Neural crest cell (in vitro differentiated cells): ENCODE measurements around the gene RELL2. TPM values are rescaled to one million over a fixed set of nuclear protein-coding genes. Genes with fewer than 3 reads are reported as not detected.
A peak's percentile ranks its signal among the peaks of the same experiment; 100 is the strongest.

Experiments
- DNase-seq: peaks from one replicate; pipeline ENCODE4 v3.0.0; 2021; ENCODE audit warnings: low read depth, mixed read lengths, low spot score
- H3K27ac Mint-ChIP-seq: one replicate; pipeline ENCODE4 v1.8.0; 2021; ENCODE audit warnings: mild to moderate bottlenecking, mixed read lengths; ENCODE audit not compliant: unreplicated experiment
- H3K27me3 Mint-ChIP-seq: 2 replicates; pipeline ENCODE4 v1.8.0; 2021; ENCODE audit warnings: low read depth, mild to moderate bottlenecking, mixed read lengths
- H3K36me3 Mint-ChIP-seq: 2 replicates; pipeline ENCODE4 v1.8.0; 2021; ENCODE audit warnings: low read depth, mild to moderate bottlenecking, mixed read lengths
- H3K4me1 Mint-ChIP-seq: 2 replicates; pipeline ENCODE4 v1.8.0; 2021; ENCODE audit warnings: mixed read lengths
- H3K4me3 Mint-ChIP-seq: one replicate; pipeline ENCODE4 v1.8.0; 2021; ENCODE audit warnings: mild to moderate bottlenecking, mixed read lengths
- H3K9me3 Mint-ChIP-seq: 2 replicates; pipeline ENCODE4 v1.8.0; 2021; ENCODE audit warnings: mixed read lengths
- total RNA-seq: library from RNA; stranded (reverse); gene quantifications from 2 replicates; pipeline ENCODE4 v1.2.1, GENCODE V29; 2021
- TF ChIP-seq, protein P1 (sequence below): fragments of 200-600 bp; sonication (generic); conservative IDR thresholded peaks from 2 replicates; pipeline ENCODE4 v1.5.0; 2021; ENCODE audit warnings: antibody characterized with exemption, mild to moderate bottlenecking

The RELL2 gene
- total RNA-seq, 1 donor from 2014 or later, result 6.9 TPM

DNA sequence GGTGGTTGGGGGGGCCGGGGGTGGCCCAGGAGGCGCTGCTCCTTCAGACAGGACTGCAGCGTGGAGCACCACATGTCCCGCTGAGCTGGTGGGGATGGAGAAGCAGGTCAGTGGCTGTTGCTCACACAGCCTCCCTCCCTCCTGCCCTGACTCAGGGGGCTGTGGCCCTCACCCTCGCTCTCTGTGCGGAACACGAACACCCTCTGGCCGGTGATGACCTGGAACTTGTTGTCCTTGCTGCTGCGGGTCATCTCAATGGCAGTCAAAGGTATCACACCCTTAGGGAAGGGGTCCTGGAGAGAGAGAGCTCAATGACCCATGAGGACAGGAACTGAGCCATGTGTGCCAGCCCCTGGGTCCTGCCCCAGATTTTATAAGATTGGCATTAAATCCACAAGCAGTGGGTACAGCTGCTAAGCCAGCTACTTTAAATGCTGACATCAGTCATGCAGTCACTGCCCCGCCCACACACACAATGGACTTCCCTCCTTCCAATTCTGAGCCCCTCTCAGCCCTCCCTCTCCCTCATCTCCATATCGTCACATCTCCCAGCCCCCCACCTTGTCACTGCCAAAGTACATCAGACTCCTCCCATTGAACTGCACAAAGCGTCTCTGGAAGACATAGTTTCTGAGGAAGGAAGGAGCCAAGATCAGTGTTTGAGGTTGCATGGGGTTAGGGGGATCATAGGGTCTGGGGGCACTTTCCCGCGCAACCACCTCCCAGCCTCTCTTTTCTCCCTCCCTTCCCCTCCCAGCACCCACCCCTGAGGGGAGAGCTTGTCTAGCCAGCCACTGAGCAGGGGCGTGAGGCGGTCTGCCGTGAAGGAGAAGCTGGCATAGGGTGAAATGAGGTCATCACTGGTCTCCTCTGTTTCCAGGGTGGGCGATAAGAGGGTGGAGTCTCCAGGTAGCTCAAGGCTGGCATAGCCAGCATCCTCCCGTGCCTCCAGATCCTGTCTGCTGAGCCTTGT, 36.3 kb downstream of the RELL2 start:
- DNase-seq, result peak; percentile 45

DNA sequence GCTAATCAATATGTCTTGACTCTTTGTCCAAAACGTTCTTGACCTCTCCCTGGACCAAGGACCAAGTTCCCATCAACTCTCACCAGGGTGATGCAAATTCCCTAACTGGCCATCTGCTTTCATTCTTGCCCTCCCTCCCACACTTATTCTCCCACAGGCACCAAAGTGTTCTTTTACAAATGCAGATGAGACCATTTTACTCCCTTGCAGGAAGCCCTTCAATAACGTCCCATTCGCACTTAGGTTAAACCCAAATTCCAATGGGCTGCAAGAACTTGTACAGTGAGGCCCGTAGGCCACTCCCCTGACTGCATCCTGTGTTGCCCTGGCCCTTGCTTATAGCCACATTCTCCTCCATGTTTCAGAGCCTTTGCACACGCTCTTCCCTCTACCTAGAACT, 38.0 kb downstream of the RELL2 start:
- peaks cover 4% of the 10 kb centered on the region for H3K36me3 Mint-ChIP-seq
- H3K9me3 Mint-ChIP-seq, result no peaks in the 10 kb centered on the region
- H3K4me1 Mint-ChIP-seq, result peaks cover 32% of the 10 kb centered on the region
- peak overlapping the region; percentile 20 for H3K4me3 Mint-ChIP-seq
- no peak overlapping the region for H3K27ac Mint-ChIP-seq
- TF ChIP-seq, protein P1, sequence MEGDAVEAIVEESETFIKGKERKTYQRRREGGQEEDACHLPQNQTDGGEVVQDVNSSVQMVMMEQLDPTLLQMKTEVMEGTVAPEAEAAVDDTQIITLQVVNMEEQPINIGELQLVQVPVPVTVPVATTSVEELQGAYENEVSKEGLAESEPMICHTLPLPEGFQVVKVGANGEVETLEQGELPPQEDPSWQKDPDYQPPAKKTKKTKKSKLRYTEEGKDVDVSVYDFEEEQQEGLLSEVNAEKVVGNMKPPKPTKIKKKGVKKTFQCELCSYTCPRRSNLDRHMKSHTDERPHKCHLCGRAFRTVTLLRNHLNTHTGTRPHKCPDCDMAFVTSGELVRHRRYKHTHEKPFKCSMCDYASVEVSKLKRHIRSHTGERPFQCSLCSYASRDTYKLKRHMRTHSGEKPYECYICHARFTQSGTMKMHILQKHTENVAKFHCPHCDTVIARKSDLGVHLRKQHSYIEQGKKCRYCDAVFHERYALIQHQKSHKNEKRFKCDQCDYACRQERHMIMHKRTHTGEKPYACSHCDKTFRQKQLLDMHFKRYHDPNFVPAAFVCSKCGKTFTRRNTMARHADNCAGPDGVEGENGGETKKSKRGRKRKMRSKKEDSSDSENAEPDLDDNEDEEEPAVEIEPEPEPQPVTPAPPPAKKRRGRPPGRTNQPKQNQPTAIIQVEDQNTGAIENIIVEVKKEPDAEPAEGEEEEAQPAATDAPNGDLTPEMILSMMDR, result no peak
- no peak for DNase-seq
- H3K27me3 Mint-ChIP-seq, result no peaks in the 10 kb centered on the region

More for the DNA sequence above, 36.3 kb downstream of the RELL2 start:
- peaks cover 23% of the 10 kb centered on the region for H3K4me1 Mint-ChIP-seq
- H3K4me3 Mint-ChIP-seq, result no peak overlapping the region
- peak overlapping the region; percentile 87 for H3K27ac Mint-ChIP-seq
- peaks cover under 1% of the 10 kb centered on the region for H3K36me3 Mint-ChIP-seq
- TF ChIP-seq, protein P1, result no peak
- H3K9me3 Mint-ChIP-seq, result no peaks in the 10 kb centered on the region
- H3K27me3 Mint-ChIP-seq, result no peaks in the 10 kb centered on the region

GRCh38 chr5:141675672-141676071, 38.9 kb downstream of the RELL2 start:
- no peak overlapping the region for H3K27ac Mint-ChIP-seq
- no peaks in the 10 kb centered on the region for H3K27me3 Mint-ChIP-seq

DNA sequence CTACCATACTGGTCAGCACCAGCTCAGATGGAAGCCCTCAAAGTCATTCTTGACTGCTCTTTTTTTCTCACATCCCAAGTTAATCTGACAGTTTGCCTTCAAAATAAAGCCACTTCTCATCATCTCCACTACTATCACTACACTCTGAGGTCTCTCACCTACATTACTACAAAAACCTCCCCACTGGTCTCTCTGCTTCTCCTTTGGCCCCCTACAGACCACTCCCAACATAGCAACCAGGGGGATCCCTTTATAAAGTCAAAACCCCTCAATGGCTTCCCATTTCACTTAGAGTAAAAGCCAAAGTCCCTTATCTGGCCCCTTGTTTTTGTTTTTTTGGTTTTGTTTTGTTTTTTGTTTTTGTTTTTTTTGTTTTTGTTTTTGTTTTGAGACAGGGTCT, 40.6 kb downstream of the RELL2 start:
- Mint-ChIP-seq H3K9me3 (no peaks in the 10 kb centered on the region), H3K27me3 (no peaks in the 10 kb centered on the region), H3K36me3 (peaks cover 4% of the 10 kb centered on the region), H3K4me3 (no peak overlapping the region), H3K4me1 (peaks cover 51% of the 10 kb centered on the region), H3K27ac (no peak overlapping the region)
- DNase-seq, result peak; percentile 38
- TF ChIP-seq, protein P1, result peak; percentile 53

More at GRCh38 chr5:141675672-141676071, 38.9 kb downstream of the RELL2 start:
- no peaks in the 10 kb centered on the region for H3K9me3 Mint-ChIP-seq
- DNase-seq, result no peak
- H3K36me3 Mint-ChIP-seq, result peaks cover 4% of the 10 kb centered on the region
- TF ChIP-seq, protein P1, result no peak
- no peak overlapping the region for H3K4me3 Mint-ChIP-seq
- peaks cover 37% of the 10 kb centered on the region for H3K4me1 Mint-ChIP-seq

DNA sequence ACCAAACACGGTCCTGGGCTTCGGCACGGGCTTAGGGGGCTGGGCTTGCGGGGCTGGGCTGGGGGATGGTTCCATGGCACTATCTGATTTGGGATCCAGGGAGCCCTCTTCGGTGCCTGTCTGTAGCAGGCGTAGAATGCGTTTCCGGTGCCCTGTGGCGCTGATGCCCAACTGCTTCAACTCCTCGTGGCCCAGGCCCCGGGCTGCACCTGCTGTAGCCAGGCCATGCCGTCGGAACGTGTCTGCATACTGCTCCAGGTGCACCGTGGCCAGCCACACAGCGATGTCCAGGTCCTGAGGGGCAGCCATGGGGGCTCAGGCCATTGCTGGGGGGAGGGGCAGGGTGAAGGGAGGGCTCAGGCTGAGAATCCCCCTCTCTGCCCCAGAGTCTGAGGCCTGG, 43.4 kb downstream of the RELL2 start:
- peaks cover 47% of the 10 kb centered on the region for H3K4me1 Mint-ChIP-seq
- no peak overlapping the region for H3K4me3 Mint-ChIP-seq
- no peak for DNase-seq
- H3K27me3 Mint-ChIP-seq, result no peaks in the 10 kb centered on the region
- H3K9me3 Mint-ChIP-seq, result no peaks in the 10 kb centered on the region
- peak overlapping the region; percentile 60 for H3K27ac Mint-ChIP-seq
- peaks cover 4% of the 10 kb centered on the region for H3K36me3 Mint-ChIP-seq
- TF ChIP-seq, protein P1, result no peak
